Breast epithelium (tissue), 4 donors: ENCODE measurements around the gene MYBPC2. TPM values are rescaled to one million over a fixed set of nuclear protein-coding genes. Genes with fewer than 3 reads are reported as not detected.

Experiments used
- DNase-seq, 2 donors: peaks; one replicate each; pipeline ENCODE4 v3.0.0-alpha.2; 2019; ENCODE audit warnings: low spot score in 2 of 2
- H3K27ac ChIP-seq, 2 donors: fragments of 200-600 bp; sonication (generic) in 1 of 2; one replicate each; pipeline ENCODE4 v1.5.1; 2016 to 2019; ENCODE audit warnings: mild to moderate bottlenecking in 1 of 2
- H3K27me3 ChIP-seq, 2 donors: fragments of 200-600 bp; sonication (generic) in 1 of 2; one replicate each; pipeline versions ENCODE4 v1.5.1 to v1.6.0; 2017 to 2019; ENCODE audit warnings: control low read depth in 1 of 2, mild to moderate bottlenecking in 1 of 2
- H3K36me3 ChIP-seq: fragments of 200-600 bp; one replicate; pipeline ENCODE4 v1.5.1; 2019
- H3K4me1 ChIP-seq, 2 donors: fragments of 200-600 bp; sonication (generic); one replicate each; pipeline ENCODE4 v1.5.1; 2016 to 2019; ENCODE audit warnings: control low read depth in 1 of 2
- H3K4me3 ChIP-seq, 3 donors: fragments of 200-600 bp; sonication (generic); 1 replicate in 2 of 3; 2 replicates in 1 of 3; pipeline ENCODE4 v1.5.1; 2016 to 2019; ENCODE audit warnings: mild to moderate bottlenecking in 3 of 3, moderate library complexity in 2 of 3
- H3K9me3 ChIP-seq, 2 donors: fragments of 200-600 bp; sonication (generic) in 1 of 2; one replicate each; pipeline ENCODE4 v1.5.1; 2016 to 2019; ENCODE audit warnings: control low read depth in 1 of 2
- POLR2A ChIP-seq: fragments of 450-650 bp; IDR thresholded peaks from one replicate; pipeline ENCODE4 v1.6.1; 2016; ENCODE audit warnings: antibody characterized with exemption, mild to moderate bottlenecking, moderate library complexity
- POLR2AphosphoS5 ChIP-seq, 3 donors: sonication (generic); formaldehyde crosslinking; IDR thresholded peaks; one replicate each; pipeline ENCODE4 v1.6.1; 2017; ENCODE audit warnings: antibody characterized with exemption in 3 of 3
- intact Hi-C: fragments of 100-400 bp; cut with DNase I; formaldehyde crosslinking; loops from one replicate; pipeline ENCODE4 v1.15.1; 2023; ENCODE audit warnings: low total_unique reads
- total RNA-seq, 3 donors: library from RNA; depleted of rRNA; stranded (reverse); fragments of >200 nt; gene quantifications; one replicate each; pipeline ENCODE4 v1.1.0, GENCODE V29; 2016
- TF ChIP-seq, protein P1 (sequence below), 3 donors: fragments of 450-650 bp; IDR thresholded peaks; one replicate each; pipeline ENCODE4 v1.5.1; 2016 to 2017; ENCODE audit warnings: antibody characterized with exemption in 3 of 3, mild to moderate bottlenecking in 3 of 3, moderate library complexity in 3 of 3

Gene MYBPC2
- total RNA-seq, 3 donors from 2014 or later, result under 0.01 TPM; not detected in 2

DNA sequence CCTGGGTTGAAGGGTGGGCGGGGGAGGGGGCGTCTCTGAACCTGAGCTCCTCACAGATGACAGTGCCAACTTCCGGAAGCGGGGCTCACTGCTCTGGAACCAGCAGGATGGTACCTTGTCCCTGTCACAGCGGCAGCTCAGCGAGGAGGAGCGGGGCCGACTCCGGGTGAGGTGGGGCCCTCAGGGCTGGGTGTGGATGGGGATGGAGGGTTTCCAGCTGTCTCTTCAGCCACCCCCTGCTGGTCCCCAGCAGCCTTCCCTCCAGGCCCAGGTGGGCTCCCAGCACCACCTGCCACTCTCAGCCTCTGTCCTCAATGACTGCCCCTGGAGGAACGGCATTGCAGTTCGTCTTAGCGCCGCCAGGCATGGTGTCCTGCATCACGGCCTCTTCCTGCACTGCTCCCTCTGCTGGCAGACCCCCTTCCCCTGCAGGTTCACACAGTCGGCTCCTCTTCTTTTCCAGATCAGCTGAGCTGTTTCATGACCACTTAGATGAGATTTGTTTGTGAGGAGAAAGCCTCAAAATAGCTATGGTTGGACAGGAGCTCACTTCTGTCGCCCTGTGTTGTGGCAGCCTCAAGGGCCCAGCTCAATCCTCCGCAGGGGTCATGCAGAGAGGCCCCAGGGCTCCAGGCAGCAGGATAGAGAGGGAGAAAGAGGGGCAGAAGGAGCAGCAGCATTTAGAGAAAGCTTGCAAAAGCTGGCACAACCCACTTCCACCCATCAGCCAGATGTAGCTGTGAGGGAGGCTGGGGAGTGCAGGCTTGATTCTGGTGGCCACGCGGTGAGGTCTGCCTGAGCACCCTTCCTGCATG lies 46.4 kb downstream of the MYBPC2 start:
- H3K36me3 ChIP-seq, result no peaks in the 10 kb centered on the region
- no peak overlapping the region for H3K4me3 ChIP-seq
- TF ChIP-seq, protein P1, sequence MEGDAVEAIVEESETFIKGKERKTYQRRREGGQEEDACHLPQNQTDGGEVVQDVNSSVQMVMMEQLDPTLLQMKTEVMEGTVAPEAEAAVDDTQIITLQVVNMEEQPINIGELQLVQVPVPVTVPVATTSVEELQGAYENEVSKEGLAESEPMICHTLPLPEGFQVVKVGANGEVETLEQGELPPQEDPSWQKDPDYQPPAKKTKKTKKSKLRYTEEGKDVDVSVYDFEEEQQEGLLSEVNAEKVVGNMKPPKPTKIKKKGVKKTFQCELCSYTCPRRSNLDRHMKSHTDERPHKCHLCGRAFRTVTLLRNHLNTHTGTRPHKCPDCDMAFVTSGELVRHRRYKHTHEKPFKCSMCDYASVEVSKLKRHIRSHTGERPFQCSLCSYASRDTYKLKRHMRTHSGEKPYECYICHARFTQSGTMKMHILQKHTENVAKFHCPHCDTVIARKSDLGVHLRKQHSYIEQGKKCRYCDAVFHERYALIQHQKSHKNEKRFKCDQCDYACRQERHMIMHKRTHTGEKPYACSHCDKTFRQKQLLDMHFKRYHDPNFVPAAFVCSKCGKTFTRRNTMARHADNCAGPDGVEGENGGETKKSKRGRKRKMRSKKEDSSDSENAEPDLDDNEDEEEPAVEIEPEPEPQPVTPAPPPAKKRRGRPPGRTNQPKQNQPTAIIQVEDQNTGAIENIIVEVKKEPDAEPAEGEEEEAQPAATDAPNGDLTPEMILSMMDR (IDR thresholded peaks at IDR 0.05), result no peak
- TF ChIP-seq POLR2AphosphoS5 (IDR thresholded peaks at IDR 0.05), result no peak
- H3K9me3 ChIP-seq, result no peaks in the 10 kb centered on the region
- H3K27me3 ChIP-seq, result no peaks in the 10 kb centered on the region
- peaks cover 3 to 9% of the 10 kb centered on the region in 2 donors for H3K4me1 ChIP-seq
- DNase-seq, result no peak
- intact Hi-C loops, result no loop called here
- H3K27ac ChIP-seq, result no peak overlapping the region

- no peak for DNase-seq
- H3K27ac ChIP-seq, result no peak overlapping the region
- TF ChIP-seq POLR2A (no peak), POLR2AphosphoS5 (IDR thresholded peaks at IDR 0.05) (no peak)
- TF ChIP-seq, protein P1 (IDR thresholded peaks at IDR 0.05), result no peak
- no peak overlapping the region for H3K4me3 ChIP-seq
- H3K9me3 ChIP-seq, result no peaks in the 10 kb centered on the region
- no peaks in the 10 kb centered on the region for H3K36me3 ChIP-seq
- intact Hi-C loops, result no loop called here
- H3K27me3 ChIP-seq, result no peaks in the 10 kb centered on the region
- peaks cover 3 to 9% of the 10 kb centered on the region in 2 donors for H3K4me1 ChIP-seq
These were observed 47.1 kb downstream of the MYBPC2 start for GRCh38 chr19:50479761-50480251.

DNA sequence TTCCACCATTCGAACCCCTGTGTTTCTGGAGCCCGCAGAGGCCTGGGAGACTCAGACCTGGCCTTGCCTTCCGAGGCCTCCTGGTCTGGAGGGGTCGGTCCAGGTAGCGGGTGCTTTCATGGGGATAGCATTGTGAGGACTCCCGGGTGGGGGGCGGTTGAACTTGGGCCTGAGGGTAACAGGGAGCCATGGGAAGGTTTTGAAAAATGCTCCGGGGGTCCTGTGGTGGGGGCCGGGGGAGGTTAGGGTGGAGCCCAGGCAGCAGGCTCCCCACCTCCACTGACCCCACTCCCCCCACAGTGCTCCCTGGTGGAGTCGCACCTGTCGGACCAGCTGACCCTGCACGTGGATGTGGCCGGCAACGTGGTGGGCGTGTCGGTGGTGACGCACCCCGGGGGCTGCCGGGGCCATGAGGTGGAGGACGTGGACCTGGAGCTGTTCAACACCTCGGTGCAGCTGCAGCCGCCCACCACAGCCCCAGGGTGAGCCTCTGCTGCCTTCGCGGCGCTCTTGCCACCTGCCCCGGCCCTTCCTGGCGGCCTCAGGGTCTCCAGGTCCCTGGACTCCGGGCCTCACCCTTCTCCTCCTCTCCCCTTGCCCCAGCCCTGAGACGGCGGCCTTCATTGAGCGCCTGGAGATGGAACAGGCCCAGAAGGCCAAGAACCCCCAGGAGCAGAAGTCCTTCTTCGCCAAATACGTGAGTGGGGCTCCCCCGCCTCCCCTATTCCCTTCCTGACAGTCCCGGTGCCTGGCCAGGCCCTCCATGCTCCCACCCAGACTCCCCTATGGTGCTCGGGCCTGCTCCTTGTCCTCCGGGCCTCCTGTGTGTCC lies 47.8 kb downstream of the MYBPC2 start:
- no peak overlapping the region for H3K27ac ChIP-seq
- no peak overlapping the region for H3K4me3 ChIP-seq
- no peaks in the 10 kb centered on the region for H3K27me3 ChIP-seq
- no peak for DNase-seq
- no peak for TF ChIP-seq POLR2A
- TF ChIP-seq, protein P1 (IDR thresholded peaks at IDR 0.05), result no peak
- TF ChIP-seq POLR2AphosphoS5 (IDR thresholded peaks at IDR 0.05), result no peak
- peaks cover 3 to 9% of the 10 kb centered on the region in 2 donors for H3K4me1 ChIP-seq
- intact Hi-C loops, result no loop called here
- H3K36me3 ChIP-seq, result no peaks in the 10 kb centered on the region
- no peaks in the 10 kb centered on the region for H3K9me3 ChIP-seq

DNA sequence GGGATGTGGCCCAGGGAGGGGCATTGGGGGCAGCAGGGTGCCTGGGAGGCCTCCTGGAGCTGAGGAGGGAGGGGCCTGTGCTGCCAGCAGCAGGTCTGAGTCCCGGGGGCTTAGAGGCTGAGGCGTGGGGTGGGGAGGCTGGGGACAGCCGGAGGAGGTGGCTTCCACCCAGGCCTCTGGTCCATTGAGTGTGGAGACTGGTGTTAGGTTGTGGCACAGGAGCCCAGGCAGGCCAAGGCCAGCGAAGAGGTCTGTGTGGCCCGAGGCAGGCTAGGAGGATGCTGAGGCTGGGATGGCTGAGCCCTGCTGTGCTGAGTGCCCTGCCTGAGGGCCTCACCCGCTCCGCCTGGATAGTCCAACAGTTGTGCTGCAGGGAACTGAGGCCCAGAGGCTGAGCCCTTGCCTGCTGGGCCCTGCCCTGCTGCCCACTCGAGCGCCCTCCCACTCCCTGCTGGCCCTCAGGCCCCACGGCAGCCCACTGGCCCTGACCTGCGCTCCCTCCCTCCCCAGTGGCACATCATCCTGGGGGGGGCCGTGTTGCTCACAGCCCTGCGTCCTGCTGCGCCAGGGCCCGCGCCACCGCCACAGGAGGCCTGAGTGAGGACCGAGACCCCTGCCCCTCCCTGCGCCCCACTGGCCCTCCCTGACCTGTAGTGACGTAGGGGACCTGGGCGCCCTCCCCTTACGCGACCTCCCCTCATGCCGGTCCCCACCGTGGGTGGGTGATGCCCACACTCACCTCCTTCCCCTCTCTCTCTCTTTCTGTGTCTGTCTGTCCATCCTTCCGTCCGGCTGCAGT lies 48.9 kb downstream of the MYBPC2 start:
- Histone ChIP-seq H3K4me3 (no peak overlapping the region), H3K4me1 (peaks cover 3 to 9% of the 10 kb centered on the region in 2 donors), H3K27ac (no peak overlapping the region), H3K27me3 (no peaks in the 10 kb centered on the region), H3K9me3 (no peaks in the 10 kb centered on the region), H3K36me3 (no peaks in the 10 kb centered on the region)
- DNase-seq, result no peak
- TF ChIP-seq, protein P1 (IDR thresholded peaks at IDR 0.05), result no peak
- no peak for TF ChIP-seq POLR2AphosphoS5 (IDR thresholded peaks at IDR 0.05)
- TF ChIP-seq POLR2A, result no peak
- intact Hi-C loops, result no loop called here
